ENCODE results near the gene BCL7C. TPM values are rescaled to one million over a fixed set of nuclear protein-coding genes. Genes with fewer than 3 reads are reported as not detected.

BCL7C gene
- polyA plus RNA-seq, 1 donor (not counting 4 experiments of a cell fraction or from before 2014, with no cell fraction given): 19.2 TPM

DNA sequence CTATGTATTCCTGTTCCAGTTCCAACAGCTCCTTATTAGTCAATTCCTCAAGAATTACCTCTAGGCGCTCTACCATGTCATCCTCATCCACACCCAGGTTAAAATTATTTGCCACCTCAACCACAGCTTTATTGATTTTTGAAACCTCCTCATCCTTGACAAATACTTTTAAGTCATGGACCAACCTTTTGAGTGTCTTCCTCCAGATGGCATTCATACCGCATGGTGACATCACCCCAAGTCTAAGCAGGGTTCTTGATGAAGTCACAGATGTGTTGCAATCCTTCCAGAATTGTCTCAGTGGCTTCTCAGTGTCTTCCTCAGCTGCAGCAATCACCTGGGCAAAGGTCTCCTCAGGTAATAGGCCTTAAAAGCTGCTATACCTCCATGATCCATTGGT, 40.1 kb downstream of the BCL7C start:
- DNase-seq (ENCODE audit: low read depth, low spot score) (peak; percentile 96), FAIRE-seq (peak; percentile 94)
- dilution Hi-C loops (cut with MboI; ENCODE audit: extremely low pct_ligation_motif_present, low sequenced_read_pairs): no loop called here
- Histone ChIP-seq H3K36me3 (ENCODE audit: control insufficient read depth in 2 of 2, extremely low read depth in 1 of 2, insufficient read depth in 2 of 2, low read length in 2 of 2) (no peaks in the 10 kb centered on the region), H3K9me1 (ENCODE audit: control insufficient read depth, extremely low read depth, insufficient read depth, low read length) (peaks cover 2% of the 10 kb centered on the region), H2AFZ (ENCODE audit: control insufficient read depth, low read length) (no peak overlapping the region), H3K4me2 (ENCODE audit: control insufficient read depth, extremely low read depth, insufficient read depth, low read depth, low read length) (peak overlapping the region; percentile 59), H3K4me3 (ENCODE audit: control insufficient read depth in 2 of 3, extremely low read depth in 1 of 3, insufficient read depth in 2 of 3, low read depth in 1 of 3, low read length in 3 of 3) (no peak overlapping the region), H4K20me1 (ENCODE audit: control insufficient read depth, extremely low read depth, insufficient read depth, low read length) (no peaks in the 10 kb centered on the region), H3K9ac (ENCODE audit: control insufficient read depth, extremely low read depth, insufficient read depth, low read length) (no peak overlapping the region), H3K79me2 (ENCODE audit: control insufficient read depth, insufficient read depth, low read length) (no peaks in the 10 kb centered on the region), H3K9me3 (ENCODE audit: control insufficient read depth, low read depth, low read length) (no peaks in the 10 kb centered on the region), H3K27ac (ENCODE audit: control insufficient read depth, insufficient read depth, low read length) (peak overlapping the region; percentile 65), H3K4me1 (ENCODE audit: control insufficient read depth, extremely low read depth, insufficient read depth, low read length) (peaks cover 36% of the 10 kb centered on the region), H3K27me3 (ENCODE audit: control insufficient read depth, extremely low read depth, insufficient read depth, low read length) (no peaks in the 10 kb centered on the region)
- no peak for TF ChIP-seq CTCF (optimal IDR thresholded peaks at IDR 0.05 in 1 of 3, IDR thresholded peaks at IDR 0.05 in 1 of 3, conservative IDR thresholded peaks at IDR 0.05 in 1 of 3; ENCODE audit: extremely low read depth in 1 of 3, insufficient read depth in 2 of 3, low read length in 3 of 3)
- TF ChIP-seq EZH2 (IDR thresholded peaks at IDR 0.05; ENCODE audit: low read length): no peak

- Histone ChIP-seq H3K9me3 (ENCODE audit: control insufficient read depth, low read depth, low read length) (no peaks in the 10 kb centered on the region), H3K27me3 (ENCODE audit: control insufficient read depth, extremely low read depth, insufficient read depth, low read length) (no peaks in the 10 kb centered on the region), H3K9me1 (ENCODE audit: control insufficient read depth, extremely low read depth, insufficient read depth, low read length) (peaks cover 2% of the 10 kb centered on the region), H4K20me1 (ENCODE audit: control insufficient read depth, extremely low read depth, insufficient read depth, low read length) (no peaks in the 10 kb centered on the region), H3K4me2 (ENCODE audit: control insufficient read depth, extremely low read depth, insufficient read depth, low read depth, low read length) (no peak overlapping the region), H3K4me3 (ENCODE audit: control insufficient read depth in 2 of 3, extremely low read depth in 1 of 3, insufficient read depth in 2 of 3, low read depth in 1 of 3, low read length in 3 of 3) (no peak overlapping the region), H2AFZ (ENCODE audit: control insufficient read depth, low read length) (no peak overlapping the region), H3K27ac (ENCODE audit: control insufficient read depth, insufficient read depth, low read length) (no peak overlapping the region), H3K36me3 (ENCODE audit: control insufficient read depth in 2 of 2, extremely low read depth in 1 of 2, insufficient read depth in 2 of 2, low read length in 2 of 2) (no peaks in the 10 kb centered on the region), H3K9ac (ENCODE audit: control insufficient read depth, extremely low read depth, insufficient read depth, low read length) (no peak overlapping the region), H3K79me2 (ENCODE audit: control insufficient read depth, insufficient read depth, low read length) (no peaks in the 10 kb centered on the region), H3K4me1 (ENCODE audit: control insufficient read depth, extremely low read depth, insufficient read depth, low read length) (peaks cover 26% of the 10 kb centered on the region)
- no peak for TF ChIP-seq CTCF (optimal IDR thresholded peaks at IDR 0.05 in 1 of 3, IDR thresholded peaks at IDR 0.05 in 1 of 3, conservative IDR thresholded peaks at IDR 0.05 in 1 of 3; ENCODE audit: extremely low read depth in 1 of 3, insufficient read depth in 2 of 3, low read length in 3 of 3)
- TF ChIP-seq EZH2 (IDR thresholded peaks at IDR 0.05; ENCODE audit: low read length): no peak
- FAIRE-seq (no peak), DNase-seq (ENCODE audit: low read depth, low spot score) (no peak)
- dilution Hi-C loops (cut with MboI; ENCODE audit: extremely low pct_ligation_motif_present, low sequenced_read_pairs): no loop called here
These were observed 43.6 kb downstream of the BCL7C start for GRCh38 chr16:30850246-30850645.
